Activated naive CD4-positive, alpha-beta T cell treated with anti-CD3 and anti-CD28 coated beads, Interleukin-2, amount 50 U/mL, for 16 hours (primary cell): ENCODE measurements around the gene UVRAG.
"Not testable (repeated sequence)": the region's sequence is repeated elsewhere in the genome, so short reads cannot be mapped to it uniquely, and the experiment has no call there.

Experiments used
- DNase-seq: peaks from one replicate; pipeline ENCODE4 v3.0.0-alpha.2; 2020

UVRAG gene

GRCh38 chr11:75849894-75850293 lies 34.9 kb downstream of the UVRAG start:
- DNase-seq: no peak

- DNase-seq: no peak
Observed at GRCh38 chr11:75850787-75851186, 35.8 kb downstream of the UVRAG start.

- DNase-seq: no peak
Observed at GRCh38 chr11:75851203-75851602, 36.2 kb downstream of the UVRAG start.

GRCh38 chr11:75852406-75853017 lies 37.5 kb downstream of the UVRAG start:
- DNase-seq: no peak

DNA sequence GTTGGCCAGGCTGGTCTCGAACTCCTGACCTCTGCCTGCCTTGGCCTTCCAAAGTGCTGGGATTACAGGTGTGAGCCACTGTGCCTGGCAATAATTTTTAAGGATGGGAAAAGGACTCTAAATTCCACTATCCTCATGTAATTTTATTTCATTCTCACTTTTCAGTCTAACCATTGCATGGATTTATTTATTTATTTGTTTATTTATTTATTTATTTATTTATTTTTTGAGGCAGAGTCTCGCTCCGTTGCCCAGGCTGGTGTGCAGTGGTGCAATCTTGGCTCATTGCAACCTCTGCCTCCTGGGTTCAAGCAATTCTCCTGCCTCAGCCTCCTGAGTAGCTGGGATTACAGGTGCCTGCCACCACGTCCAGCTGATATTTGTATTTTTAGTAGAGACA lies 38.6 kb downstream of the UVRAG start:
- not testable (repeated sequence) for DNase-seq

DNA sequence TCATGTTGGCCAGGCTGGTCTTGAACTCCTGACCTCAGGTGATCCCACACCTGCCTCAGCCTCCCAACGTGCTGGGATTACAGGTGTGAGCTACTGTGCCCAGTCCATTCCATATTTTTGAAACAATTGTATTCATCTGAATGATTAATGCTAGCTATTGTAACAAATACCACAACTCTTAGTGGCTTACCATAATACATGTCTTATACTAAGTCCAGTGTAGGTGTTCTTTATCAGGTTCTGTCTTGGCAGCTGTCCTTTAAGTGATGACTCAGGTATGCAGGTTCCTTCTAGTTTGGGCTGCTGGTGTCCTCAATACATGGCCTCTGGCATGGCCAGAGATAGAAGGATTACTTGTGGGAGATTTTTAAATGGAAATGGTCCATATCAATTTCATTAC lies 39.0 kb downstream of the UVRAG start:
- DNase-seq: no peak

DNA sequence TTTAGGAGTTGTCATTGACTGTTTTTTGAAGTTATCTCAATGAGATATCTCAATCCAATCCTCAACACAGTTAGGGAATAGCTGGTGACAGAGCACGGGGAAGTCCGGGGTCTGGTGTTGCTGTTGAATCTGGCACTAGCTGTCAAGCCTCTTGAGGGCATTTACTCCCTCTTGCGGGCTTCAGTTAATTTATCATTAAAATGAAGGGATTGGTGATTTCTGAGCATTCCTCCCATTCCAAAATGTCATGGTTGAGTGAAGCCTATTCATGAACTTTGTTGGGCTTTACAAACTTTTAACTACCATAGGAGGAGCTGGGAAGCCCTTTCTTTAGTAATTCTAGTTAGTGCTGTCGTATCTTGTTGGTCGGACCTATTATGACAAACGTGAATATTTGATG lies 40.2 kb downstream of the UVRAG start:
- no peak for DNase-seq

DNA sequence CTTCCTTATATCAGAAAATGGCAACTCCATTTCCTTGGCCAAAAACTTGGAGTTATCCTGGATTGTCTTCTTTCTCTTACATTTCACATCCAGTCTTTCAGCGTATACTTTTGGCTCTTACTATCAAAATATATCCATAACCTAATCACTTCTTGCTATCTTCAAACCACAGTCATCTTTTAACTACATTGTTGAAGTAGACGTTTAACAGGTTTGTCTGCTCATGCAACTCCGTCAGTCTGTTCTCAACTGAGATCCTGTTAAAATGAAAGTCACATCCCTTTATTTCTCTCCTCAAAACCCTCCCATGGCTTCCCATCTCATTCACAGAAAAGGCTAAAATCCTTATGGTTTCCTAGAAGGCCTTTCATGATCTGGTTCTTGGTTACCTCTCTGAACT lies 41.9 kb downstream of the UVRAG start:
- no peak for DNase-seq

- DNase-seq: no peak
Observed at GRCh38 chr11:75858042-75858441, 43.0 kb downstream of the UVRAG start.

DNA sequence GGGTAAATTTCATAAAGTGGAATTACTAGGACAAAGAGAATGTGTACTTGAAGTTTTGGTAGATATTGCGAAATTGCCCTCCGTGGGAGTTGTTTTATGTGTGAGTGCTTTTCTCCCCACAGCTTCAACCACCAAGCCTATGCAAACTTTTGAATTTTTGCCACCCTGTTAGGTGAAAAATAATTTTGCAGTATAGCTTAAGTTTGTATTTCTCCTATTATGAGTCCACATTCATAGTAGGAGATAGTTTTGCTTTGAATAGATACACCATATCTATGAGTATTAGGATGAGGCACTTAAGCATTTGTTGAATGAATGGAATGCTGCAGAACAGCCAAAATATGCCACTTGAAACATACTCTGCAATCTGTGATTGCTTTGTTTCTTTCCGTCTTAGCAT lies 43.6 kb downstream of the UVRAG start:
- DNase-seq: no peak

DNA sequence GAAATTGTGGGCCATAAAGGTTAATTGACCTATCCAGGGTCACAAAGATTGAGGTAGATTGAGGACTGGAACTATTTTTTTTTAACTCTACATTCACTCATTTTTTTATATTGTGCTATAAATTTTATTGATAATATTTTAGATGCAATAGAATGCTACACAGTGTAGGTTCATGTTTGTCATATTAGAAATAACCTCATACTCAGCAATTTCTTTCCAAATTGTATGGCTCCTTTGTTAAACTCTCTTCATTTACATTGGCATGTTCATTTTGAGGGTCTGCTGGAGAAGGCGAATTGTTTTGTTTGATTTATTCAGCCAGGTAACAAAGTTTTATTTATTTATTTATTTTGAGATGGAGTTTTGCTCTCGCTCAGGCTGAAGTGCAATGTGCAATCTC lies 44.6 kb downstream of the UVRAG start:
- no peak for DNase-seq

GRCh38 chr11:75862437-75862836 lies 47.4 kb downstream of the UVRAG start:
- DNase-seq: no peak

GRCh38 chr11:75867778-75868374 lies 52.9 kb downstream of the UVRAG start:
- DNase-seq: peak; percentile 24

DNA sequence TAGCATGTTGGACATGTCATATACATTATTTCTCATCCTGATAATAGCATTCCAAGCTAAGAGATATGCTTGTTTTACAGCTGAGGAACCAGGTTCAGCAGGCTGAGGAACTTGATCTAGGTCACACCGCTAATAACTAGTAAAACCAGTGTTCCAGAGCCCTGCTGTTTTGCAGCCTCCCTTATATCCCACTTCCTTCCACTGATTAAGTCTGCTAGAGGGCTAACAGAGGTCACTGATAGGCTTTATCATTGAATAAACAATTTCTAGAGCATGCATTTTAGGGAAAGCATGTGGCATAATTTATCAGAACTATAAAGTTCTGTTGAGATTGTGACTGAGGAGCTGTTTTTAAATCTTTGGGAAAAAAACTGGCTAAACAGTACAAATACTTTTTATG lies 54.0 kb downstream of the UVRAG start:
- no peak for DNase-seq

DNA sequence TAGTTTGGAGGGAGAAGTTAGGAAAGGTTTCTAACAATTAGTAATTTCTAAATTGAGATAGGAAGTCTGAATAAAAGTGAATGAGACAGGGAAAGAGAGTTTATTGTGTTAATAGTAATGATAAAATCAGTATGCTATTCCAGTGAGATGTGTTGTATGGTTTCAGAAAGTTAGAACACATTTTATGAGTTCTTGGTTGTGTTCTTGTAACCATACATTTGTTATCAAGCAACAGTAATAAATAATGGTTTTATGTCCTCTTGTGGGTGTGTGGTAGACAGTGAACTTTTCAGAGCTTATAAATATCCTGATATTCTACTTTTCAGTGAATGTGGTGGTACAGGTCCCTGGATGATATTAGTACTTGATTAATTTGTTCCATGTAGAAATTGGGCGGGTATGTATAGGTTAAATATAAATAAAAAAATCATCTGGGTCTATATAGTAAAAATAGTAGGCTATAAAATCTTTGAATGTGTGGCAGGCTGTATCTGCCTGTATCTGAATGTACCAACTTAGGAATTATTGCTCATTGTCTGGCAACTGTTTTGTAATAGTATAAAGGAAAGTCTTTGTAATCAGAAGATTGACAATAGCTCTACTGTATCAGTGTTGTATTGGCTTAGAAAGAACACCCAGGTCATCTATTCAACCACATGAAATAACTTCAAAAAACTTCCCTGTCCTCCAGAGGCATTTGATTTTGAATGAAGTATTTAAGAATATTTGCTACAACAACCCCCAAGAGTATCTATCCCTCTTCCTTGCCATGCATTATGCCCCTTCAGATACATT lies 54.8 kb downstream of the UVRAG start:
- DNase-seq: no peak

GRCh38 chr11:75872887-75873416 lies 57.9 kb downstream of the UVRAG start:
- DNase-seq: no peak

DNA sequence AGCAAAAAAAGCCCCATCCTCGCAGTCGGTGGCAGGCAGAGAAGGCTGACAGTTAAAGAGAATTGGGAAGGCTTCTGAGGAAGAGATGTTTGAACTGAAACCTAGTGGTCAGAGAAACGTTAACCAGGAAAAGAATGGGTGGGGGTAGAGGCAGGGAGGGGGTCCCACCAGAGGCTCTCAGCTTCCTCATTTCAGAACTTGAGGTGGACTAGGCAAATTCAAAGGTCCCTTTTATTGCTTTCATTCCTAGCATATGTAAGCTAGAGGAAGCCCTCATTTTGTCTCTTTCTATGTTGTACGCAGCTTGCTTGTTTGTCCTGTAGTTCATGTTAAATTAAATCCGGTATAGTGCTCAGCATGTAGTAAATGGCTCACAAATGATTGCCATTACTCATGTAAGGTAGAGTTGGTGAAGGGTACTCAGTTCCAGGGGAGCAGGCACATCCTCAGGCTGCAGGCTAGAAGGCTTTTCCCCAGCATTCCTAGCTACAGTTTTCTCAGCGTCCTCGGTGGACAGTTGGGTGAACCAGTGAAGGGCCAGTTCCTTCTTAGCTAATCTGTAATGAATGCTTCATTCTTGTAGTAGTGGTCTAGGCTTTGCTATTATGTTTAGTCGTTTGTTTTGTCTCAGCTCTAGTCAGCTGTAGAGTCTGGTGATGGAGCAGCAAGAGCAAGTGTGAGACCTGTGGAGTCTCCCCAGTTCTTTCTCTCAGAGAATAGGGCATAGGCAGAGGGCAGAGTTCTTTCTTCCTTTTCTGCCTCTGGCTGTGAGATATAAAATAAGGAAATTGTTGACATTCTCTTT lies 58.6 kb downstream of the UVRAG start:
- DNase-seq: no peak

DNA sequence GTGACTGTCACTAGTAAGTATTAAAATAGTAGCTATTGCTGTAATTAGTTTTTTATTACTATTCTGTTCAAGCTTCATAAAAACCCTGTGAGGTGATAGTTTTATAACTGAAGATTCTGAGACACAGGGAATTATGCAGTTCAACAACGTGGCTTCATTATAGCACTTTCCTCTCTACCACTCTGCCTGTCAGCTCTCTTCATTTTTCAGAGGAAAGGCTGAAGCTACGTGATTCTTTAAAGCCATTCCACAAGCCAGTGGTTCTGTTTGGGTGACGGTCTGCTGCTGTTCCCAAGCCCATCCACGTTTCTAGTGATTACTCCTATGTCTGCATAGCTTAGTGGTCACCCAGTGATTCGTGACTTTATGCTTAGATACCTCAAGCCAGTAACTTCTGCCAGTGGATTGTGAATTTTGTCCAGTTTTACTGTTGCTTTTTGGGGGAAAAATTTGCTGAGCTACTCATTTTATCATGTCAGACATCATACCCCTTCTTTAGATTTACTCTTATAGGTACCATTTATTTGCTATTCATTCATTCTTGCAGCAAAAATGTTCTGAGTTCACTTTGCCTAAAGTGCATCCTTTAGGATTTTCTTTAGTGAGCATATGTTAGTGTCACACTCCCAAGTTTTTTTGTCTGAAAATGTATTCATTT lies 59.8 kb downstream of the UVRAG start:
- no peak for DNase-seq

- DNase-seq: not testable (repeated sequence)
Observed at GRCh38 chr11:75877327-75877726, 62.3 kb downstream of the UVRAG start.

DNA sequence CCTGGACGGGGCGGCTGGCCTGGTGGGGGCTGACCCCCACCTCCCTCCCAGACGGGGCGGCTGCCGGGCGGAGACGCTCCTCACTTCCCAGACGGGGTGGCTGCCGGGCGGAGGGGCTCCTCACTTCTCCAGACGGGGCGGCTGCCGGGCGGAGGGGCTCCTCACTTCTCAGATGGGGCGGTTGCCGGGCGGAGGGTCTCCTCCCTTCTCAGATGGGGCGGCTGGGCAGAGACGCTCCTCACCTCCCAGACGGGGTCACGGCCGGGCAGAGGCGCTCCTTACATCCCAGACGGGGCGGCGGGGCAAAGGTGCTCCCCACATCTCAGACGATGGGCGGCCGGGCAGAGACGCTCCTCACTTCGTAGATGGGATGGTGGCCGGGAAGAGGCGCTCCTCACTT lies 62.9 kb downstream of the UVRAG start:
- not testable (repeated sequence) for DNase-seq

DNA sequence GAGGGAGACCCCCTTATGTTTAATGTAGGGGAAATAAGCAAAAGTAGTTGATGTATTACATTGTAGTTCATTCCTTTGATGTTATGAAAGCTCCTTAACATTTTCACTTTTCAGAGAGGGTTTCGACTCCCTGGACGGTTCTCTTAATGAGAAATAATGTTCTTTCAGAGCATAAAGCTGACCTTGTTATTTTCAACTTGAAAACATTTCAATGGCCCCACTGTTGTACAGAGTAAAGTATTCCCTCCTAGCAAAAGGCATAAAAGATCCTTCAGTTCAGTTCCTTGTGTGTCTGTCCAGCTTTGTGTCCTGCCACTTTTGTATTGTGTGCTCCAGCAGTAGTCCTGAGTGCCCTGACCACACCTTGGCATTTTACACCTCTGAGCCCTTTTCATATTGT lies 63.9 kb downstream of the UVRAG start:
- no peak for DNase-seq

GRCh38 chr11:75879737-75880136 lies 64.7 kb downstream of the UVRAG start:
- no peak for DNase-seq

DNA sequence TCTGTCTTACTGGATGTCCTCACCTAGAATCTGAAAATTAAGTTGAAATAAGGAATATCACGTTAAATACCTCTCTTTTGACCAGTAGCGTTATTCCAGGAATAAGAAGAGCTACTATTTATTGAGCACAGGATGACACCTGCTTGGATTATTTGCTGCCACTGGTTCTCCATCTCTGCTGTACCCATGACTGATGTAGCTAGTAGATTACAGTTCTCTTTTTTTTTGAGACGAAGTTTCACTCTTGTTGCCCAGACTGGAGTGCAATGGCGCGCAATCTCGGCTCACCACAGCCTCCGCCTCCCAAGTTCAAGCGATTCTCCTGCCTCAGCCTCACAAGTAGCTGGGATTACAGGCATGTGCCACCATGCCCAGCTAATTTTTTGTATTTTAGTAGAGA lies 65.3 kb downstream of the UVRAG start:
- DNase-seq: not testable (repeated sequence)
